C4-2B (cell line): ENCODE data around the gene FOCAD.

ENCODE experiments used
- H3K27ac ChIP-seq: fragments of 450-650 bp; 2 replicates; pipeline ENCODE4 v1.5.1; 2017
- ZFX ChIP-seq: fragments of 450-650 bp; IDR thresholded peaks from 2 replicates; pipeline ENCODE4 v1.6.1; 2017
- TF ChIP-seq, protein P1 (sequence below): fragments of 450-650 bp; conservative IDR thresholded peaks from 2 replicates; pipeline ENCODE4 v1.5.1; 2017; ENCODE audit warnings: mild to moderate bottlenecking

Gene FOCAD

DNA sequence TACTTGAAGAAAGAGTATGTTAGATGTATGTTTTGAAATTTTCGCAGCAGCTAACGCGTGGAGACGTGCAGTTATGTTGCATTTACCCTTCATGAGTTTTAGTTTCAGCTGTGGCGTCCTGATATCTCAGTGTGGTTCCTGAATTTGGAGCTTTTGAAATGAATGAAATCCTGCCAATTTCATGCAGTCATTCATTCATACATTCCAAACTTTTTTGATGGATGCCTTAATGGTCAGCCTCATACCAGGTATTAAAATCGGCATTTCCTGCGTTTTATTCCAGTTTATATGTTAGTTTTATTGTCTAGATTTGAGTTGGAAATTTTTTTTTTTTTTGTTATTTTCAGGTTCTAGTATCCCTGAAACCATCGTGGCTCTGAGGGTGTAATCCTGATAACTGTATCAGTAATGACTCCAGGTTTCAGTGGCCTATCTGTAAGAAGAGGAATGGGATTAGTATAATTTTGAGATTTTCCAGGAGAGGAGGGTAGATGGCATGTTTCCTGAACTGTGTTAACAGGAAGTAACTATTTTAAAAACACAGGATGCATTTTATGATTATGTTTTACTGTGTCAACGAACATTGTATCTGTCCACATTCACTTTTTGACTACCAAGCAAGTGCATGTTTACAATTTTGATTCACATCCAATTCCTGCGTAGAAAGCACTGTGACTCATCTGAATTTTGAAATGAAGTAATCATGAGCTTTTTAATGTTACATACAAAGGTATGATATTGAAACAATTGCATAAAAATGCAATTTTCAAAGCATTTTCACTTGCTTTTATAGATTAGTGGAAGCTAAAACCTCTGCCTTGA is 1.0 kb downstream of the FOCAD start:
- H3K27ac ChIP-seq, result peak overlapping the region; percentile 96

DNA sequence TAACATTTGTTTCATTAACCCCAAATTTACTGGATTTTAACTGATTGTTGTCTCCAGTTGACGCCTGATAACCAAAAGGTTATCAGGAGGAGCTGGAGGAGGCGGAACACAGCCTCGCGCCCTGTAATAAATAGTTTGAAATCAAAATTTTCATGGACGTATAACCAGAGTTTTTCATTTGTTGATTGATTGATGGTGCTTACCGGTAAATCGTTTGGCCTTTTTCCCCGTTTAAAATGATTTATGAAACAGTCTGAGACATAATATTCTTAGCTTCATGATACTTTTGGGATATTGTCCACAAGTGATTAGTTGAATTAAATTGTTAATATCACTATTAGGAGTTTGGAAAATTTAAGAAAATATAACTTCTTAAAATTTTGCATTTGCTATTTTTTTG is 1.7 kb downstream of the FOCAD start:
- TF ChIP-seq, protein P1, sequence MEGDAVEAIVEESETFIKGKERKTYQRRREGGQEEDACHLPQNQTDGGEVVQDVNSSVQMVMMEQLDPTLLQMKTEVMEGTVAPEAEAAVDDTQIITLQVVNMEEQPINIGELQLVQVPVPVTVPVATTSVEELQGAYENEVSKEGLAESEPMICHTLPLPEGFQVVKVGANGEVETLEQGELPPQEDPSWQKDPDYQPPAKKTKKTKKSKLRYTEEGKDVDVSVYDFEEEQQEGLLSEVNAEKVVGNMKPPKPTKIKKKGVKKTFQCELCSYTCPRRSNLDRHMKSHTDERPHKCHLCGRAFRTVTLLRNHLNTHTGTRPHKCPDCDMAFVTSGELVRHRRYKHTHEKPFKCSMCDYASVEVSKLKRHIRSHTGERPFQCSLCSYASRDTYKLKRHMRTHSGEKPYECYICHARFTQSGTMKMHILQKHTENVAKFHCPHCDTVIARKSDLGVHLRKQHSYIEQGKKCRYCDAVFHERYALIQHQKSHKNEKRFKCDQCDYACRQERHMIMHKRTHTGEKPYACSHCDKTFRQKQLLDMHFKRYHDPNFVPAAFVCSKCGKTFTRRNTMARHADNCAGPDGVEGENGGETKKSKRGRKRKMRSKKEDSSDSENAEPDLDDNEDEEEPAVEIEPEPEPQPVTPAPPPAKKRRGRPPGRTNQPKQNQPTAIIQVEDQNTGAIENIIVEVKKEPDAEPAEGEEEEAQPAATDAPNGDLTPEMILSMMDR, result no peak
- TF ChIP-seq ZFX, result no peak
- peak overlapping the region; percentile 10; the same call in 1 of the 2 replicates for H3K27ac ChIP-seq

More for the DNA sequence above, 1.0 kb downstream of the FOCAD start:
- TF ChIP-seq, protein P1, result no peak
- no peak for TF ChIP-seq ZFX

DNA sequence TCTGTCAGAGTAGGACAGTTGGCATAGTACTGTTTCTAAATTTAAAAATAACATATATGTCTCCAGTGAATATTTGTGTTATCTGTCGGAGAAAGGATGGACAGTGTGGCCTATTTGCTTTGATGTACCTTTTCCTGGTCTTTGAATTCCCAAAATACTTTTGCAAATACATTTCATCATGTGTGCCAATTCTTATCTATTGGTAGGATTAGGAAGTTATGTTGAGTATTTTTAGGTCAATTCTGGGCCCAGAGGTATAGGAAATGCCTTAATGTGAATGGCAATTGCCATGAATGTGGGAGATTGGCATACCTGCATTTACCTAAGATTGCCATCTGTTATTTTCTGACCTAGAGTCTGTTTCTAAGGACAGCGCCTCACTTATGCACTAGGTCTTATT is 5.8 kb downstream of the FOCAD start:
- TF ChIP-seq ZFX, result no peak
- TF ChIP-seq, protein P1, result no peak
- no peak overlapping the region for H3K27ac ChIP-seq

DNA sequence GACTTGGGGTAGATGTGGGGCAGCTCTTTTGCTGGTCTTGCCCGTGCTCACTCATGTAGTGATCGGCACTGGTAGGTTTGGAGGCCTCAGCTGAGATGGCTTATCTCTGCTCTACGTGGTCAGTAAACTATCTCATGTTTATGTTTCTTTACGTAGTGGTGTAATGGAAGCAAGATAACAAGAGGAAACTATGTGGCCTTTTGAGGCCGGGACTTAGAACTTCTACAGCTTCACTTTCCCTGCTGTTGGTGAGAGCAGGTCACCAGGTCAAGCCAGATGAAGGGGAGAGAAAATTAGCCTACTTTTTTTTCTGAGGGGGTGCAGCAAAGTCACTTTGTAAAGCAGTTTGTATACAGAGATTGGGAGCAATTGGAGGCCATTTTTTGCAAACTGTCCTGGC is 8.5 kb downstream of the FOCAD start:
- no peak for TF ChIP-seq ZFX
- TF ChIP-seq, protein P1, result no peak
- H3K27ac ChIP-seq, result no peak overlapping the region

DNA sequence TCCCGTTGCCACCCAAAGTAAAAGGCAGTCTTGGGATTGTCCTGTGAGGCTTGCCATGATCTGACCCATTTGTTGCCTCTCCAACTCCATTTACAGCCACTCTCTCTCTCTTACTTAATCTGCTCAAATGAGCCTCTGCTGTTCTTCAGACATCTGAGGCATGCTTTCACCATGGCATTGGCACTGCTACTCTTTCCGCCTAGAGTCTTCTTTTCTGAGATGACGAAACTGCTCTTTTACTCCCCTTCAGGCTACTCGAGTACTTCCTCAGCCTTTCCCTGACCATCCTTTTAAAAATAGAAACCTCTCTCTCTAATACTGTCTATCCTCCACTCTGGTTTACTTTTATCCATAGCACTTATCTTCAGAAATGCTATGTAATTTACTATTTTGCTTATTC is 9.0 kb downstream of the FOCAD start:
- TF ChIP-seq ZFX, result no peak
- TF ChIP-seq, protein P1, result no peak
- H3K27ac ChIP-seq, result no peak overlapping the region

DNA sequence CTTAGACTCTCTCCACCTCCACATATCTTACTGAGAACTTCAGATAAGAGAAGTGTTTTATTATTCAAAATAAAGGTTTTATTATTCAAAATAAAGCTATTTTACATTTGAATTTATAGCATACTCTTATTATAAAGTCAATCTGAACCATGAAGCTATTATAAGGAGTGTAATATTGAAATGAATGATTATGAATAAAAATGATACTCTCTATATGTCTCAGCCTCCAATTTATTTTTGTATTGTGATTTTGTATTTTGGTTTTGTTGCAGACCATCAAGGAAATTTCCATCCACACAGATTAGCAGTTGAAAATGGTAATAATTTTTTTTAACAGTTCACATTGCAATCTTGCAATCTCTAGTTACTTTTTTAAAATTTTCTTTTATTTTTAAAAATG is 10.2 kb downstream of the FOCAD start:
- no peak overlapping the region for H3K27ac ChIP-seq
- TF ChIP-seq, protein P1, result no peak
- no peak for TF ChIP-seq ZFX

DNA sequence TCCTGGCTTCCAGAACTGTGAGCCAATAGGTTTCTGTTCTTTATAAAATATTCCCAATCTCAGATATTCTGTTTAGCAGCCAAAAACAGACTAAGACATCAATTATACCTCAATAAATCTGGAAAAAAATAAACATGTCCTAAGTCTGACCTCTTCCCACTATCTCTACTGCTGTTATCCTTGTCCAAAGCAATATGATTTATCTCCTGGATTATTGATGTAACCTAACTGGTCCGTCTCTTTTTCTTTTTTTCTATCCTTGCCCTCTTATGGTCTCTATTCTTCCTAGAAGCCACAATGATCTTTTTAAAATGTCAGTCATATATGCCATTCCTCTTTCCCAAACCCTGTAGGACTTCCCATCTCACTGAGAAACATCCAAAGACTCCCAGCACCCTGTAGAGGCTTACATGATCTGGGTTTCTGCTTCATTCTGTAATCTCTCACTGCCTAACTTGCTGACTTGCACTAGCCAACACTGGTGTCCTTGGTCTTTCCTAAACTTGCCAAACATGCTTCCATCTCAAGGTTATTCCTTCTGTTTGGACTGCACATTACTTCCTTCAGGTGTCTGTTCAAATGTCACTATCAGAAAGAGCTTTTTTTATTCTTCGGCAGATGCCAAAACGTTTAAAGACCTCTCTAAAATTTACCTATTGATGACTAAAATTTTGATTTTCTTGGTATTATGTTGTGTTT is 13.1 kb downstream of the FOCAD start:
- no peak for TF ChIP-seq ZFX
- TF ChIP-seq, protein P1, result no peak
- no peak overlapping the region for H3K27ac ChIP-seq
